ENCODE measurements around the gene HRH3. TPM values are rescaled to one million over a fixed set of nuclear protein-coding genes. Genes with fewer than 3 reads are reported as not detected.
A peak's percentile ranks its signal among the peaks of the same experiment; 100 is the strongest.

HRH3 gene
- total RNA-seq, 6 experiments from 2014 or later: not detected

- H3K4me1 ChIP-seq: peaks cover 0 to 4% (median 0%) of the 10 kb centered on the region in 4 donors
- no peak overlapping the region for H3K27ac ChIP-seq
- H3K36me3 ChIP-seq: no peaks in the 10 kb centered on the region
- H3K27me3 ChIP-seq: peaks cover 0 to 13% of the 10 kb centered on the region in 2 donors
- no peaks in the 10 kb centered on the region for H3K9me3 ChIP-seq
- 59% methylated on average over 3 of the region's 29 CpGs for WGBS (ENCODE audit: insufficient coverage, low coverage, low lambda C conversion rate, missing lambda C conversion rate)
- DNase-seq: no peak
- intact Hi-C loops (cut with DNase I): no loop called here
- H3K4me3 ChIP-seq: no peak overlapping the region
- TF ChIP-seq CTCF (IDR thresholded peaks at IDR 0.05) (no peak), POLR2A (IDR thresholded peaks at IDR 0.05) (no peak)
- ATAC-seq: no peak
Observed at GRCh38 chr20:62215020-62215990, 4.8 kb downstream of the HRH3 start.

GRCh38 chr20:62214067-62214466 lies 6.0 kb downstream of the HRH3 start:
- peaks cover 0 to 13% of the 10 kb centered on the region in 2 donors for H3K27me3 ChIP-seq
- no peaks in the 10 kb centered on the region for H3K9me3 ChIP-seq
- H3K4me1 ChIP-seq: no peaks in the 10 kb centered on the region
- intact Hi-C loops (cut with DNase I): no loop called here
- DNase-seq: no peak
- no peak overlapping the region for H3K4me3 ChIP-seq
- ATAC-seq: peak in 3 of 4 donors; percentile 13 to 49 (median 31)
- H3K36me3 ChIP-seq: no peaks in the 10 kb centered on the region
- H3K27ac ChIP-seq: no peak overlapping the region
- TF ChIP-seq POLR2A (IDR thresholded peaks at IDR 0.05): no peak
- TF ChIP-seq CTCF (IDR thresholded peaks at IDR 0.05): no peak
- 13% methylated on average over 7 of the region's 12 CpGs for WGBS (ENCODE audit: insufficient coverage, low coverage, low lambda C conversion rate, missing lambda C conversion rate)

GRCh38 chr20:62212299-62212698 lies 7.8 kb downstream of the HRH3 start:
- 43% methylated on average over 1 of the region's 10 CpGs for WGBS (ENCODE audit: insufficient coverage, low coverage, low lambda C conversion rate, missing lambda C conversion rate)
- ATAC-seq (no peak), DNase-seq (no peak)
- Histone ChIP-seq H3K27me3 (no peaks in the 10 kb centered on the region), H3K4me3 (no peak overlapping the region), H3K36me3 (no peaks in the 10 kb centered on the region), H3K9me3 (no peaks in the 10 kb centered on the region), H3K4me1 (no peaks in the 10 kb centered on the region), H3K27ac (no peak overlapping the region)
- intact Hi-C loops (cut with DNase I): no loop called here
- TF ChIP-seq POLR2A (IDR thresholded peaks at IDR 0.05): no peak
- TF ChIP-seq CTCF (IDR thresholded peaks at IDR 0.05): no peak

GRCh38 chr20:62211769-62212288 lies 8.2 kb downstream of the HRH3 start:
- ATAC-seq (no peak), DNase-seq (peak in 1 of 3 donors; percentile 35)
- Histone ChIP-seq H3K27ac (no peak overlapping the region), H3K4me1 (no peaks in the 10 kb centered on the region), H3K9me3 (no peaks in the 10 kb centered on the region), H3K4me3 (no peak overlapping the region), H3K27me3 (no peaks in the 10 kb centered on the region), H3K36me3 (no peaks in the 10 kb centered on the region)
- WGBS (ENCODE audit: insufficient coverage, low coverage, low lambda C conversion rate, missing lambda C conversion rate): 18% methylated on average over 2 of the region's 9 CpGs
- TF ChIP-seq CTCF (IDR thresholded peaks at IDR 0.05): no peak
- intact Hi-C loops (cut with DNase I): no loop called here
